BE2C (cell line): ENCODE results near the gene TMEM250.
A peak's percentile ranks its signal among the peaks of the same experiment; 100 is the strongest.

Experiments
- DNase-seq: peaks from one replicate; pipeline ENCODE4 v3.0.0-alpha.2; 2020
- H3K27me3 ChIP-seq: fragments of 250-450 bp; sonication (Bioruptor Pico); 2 replicates; pipeline ENCODE4 v1.5.1; 2020; ENCODE audit warnings: mild to moderate bottlenecking
- H3K36me3 ChIP-seq: fragments of 250-450 bp; sonication (Bioruptor Pico); 2 replicates; pipeline ENCODE4 v1.5.1; 2020; ENCODE audit warnings: mild to moderate bottlenecking
- H3K4me1 ChIP-seq: fragments of 250-450 bp; sonication (Bioruptor Pico); 2 replicates; pipeline ENCODE4 v1.5.1; 2020
- H3K4me3 ChIP-seq: 2 replicates; pipeline ENCODE4 v1.5.1; 2011; ENCODE audit warnings: low read depth, low read length
- H3K9me3 ChIP-seq: fragments of 250-450 bp; sonication (Bioruptor Pico); 2 replicates; pipeline ENCODE4 v1.5.1; 2020
- TF ChIP-seq, protein P1 (sequence below): IDR thresholded peaks from 2 replicates; pipeline ENCODE4 v1.5.1; 2012; ENCODE audit warnings: mild to moderate bottlenecking, low read depth, low read length

TMEM250 gene

DNA sequence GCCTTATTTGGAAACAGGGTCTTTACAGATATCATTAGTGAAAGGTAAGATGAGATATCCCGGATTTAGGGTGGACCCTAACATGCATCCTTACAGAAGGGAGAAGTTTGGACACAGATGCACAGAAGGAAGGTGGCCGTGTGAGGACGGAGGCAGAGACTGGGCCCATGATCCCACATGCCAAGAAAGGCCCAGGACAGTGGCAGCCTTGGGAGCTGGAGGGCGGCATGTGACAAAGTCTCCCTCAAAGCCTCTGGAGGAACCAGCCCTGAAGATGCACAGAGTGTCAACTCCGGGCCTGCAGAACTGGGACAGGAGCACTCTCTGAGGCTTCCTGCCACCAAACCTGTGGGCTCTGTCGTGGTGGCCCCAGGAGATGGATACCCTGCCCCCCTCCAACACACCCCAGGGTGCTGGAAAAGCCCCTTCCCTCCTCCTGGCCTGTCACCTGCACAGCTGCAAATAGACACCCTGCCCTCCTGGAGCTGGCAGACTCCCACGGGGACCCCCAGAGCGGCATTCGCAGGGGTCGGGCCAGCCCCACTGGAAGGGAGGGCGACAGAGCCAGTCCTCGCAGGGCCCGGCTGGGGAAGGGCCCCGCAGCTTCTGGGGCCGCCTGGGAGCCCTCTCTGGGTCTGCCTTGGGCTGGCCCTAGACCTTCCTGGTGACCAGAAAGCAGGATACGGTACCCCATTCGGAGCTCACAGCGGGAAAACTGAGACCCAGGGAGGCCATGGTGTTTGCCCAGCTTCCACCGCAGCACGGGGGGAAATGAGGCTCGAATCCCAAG, 31.5 kb downstream of the TMEM250 start:
- DNase-seq = peak; percentile 9
- H3K4me3 ChIP-seq = no peak overlapping the region
- TF ChIP-seq, protein P1, sequence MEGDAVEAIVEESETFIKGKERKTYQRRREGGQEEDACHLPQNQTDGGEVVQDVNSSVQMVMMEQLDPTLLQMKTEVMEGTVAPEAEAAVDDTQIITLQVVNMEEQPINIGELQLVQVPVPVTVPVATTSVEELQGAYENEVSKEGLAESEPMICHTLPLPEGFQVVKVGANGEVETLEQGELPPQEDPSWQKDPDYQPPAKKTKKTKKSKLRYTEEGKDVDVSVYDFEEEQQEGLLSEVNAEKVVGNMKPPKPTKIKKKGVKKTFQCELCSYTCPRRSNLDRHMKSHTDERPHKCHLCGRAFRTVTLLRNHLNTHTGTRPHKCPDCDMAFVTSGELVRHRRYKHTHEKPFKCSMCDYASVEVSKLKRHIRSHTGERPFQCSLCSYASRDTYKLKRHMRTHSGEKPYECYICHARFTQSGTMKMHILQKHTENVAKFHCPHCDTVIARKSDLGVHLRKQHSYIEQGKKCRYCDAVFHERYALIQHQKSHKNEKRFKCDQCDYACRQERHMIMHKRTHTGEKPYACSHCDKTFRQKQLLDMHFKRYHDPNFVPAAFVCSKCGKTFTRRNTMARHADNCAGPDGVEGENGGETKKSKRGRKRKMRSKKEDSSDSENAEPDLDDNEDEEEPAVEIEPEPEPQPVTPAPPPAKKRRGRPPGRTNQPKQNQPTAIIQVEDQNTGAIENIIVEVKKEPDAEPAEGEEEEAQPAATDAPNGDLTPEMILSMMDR = no peak
- H3K4me1 ChIP-seq = peaks cover 24% of the 10 kb centered on the region
- H3K27me3 ChIP-seq = no peaks in the 10 kb centered on the region
- H3K36me3 ChIP-seq = no peaks in the 10 kb centered on the region
- no peaks in the 10 kb centered on the region for H3K9me3 ChIP-seq

DNA sequence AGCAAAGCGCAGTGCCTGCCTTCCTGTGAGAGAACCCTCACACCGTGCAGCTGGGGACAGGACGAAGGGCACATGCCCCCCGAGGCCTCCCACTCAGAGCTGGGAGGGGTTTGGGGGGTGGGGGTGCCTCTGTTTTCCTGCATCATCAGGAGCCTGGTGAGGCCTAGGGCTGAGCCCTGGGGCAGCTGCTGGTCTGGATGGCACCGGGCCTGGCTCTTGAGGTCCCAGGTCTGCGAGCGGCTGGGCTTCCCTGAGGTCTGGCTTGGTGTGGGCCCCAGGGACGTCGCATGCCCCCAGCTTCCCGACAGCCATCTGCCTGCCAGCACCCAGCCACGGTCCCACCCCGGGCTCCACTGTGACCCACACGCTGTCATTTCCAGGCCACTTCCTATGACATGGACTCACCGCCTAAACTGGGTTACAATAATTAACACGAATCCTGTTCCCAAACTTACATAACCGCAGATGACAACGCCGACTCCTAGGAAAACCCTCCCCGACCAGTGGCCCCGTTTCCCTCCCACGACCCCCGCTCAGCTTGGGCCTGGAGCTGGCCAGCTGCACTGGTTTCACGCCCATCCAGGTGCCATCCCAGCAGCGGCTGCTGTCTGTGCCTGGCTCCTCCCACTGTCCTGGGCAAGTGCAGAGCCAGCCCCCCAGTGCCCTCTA, 32.3 kb downstream of the TMEM250 start:
- no peak overlapping the region for H3K4me3 ChIP-seq
- peaks cover 24% of the 10 kb centered on the region for H3K4me1 ChIP-seq
- no peaks in the 10 kb centered on the region for H3K27me3 ChIP-seq
- no peaks in the 10 kb centered on the region for H3K9me3 ChIP-seq
- H3K36me3 ChIP-seq = no peaks in the 10 kb centered on the region
- TF ChIP-seq, protein P1 = no peak
- DNase-seq = peak; percentile 71

DNA sequence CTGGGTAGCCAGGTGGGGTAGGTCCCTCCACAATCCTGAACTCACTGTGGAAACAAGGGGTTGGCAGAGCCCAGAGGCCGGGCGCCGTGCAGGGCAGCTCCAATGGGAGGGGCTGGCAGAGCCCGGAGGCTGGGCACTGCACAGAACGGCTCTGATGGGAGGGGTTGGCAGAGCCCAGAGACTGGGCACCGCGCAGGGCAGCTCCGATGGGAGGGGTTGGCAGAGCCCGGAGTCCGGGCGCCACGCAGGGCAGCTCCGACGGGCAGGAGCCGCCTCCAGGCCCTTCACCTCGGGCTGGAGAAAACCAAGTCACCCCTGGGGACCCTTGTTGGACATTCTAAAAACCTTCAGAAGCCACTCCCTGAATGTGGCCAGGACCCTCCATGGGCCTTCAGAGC, 32.9 kb downstream of the TMEM250 start:
- no peaks in the 10 kb centered on the region for H3K36me3 ChIP-seq
- H3K4me1 ChIP-seq = peaks cover 21% of the 10 kb centered on the region
- no peaks in the 10 kb centered on the region for H3K27me3 ChIP-seq
- H3K9me3 ChIP-seq = no peaks in the 10 kb centered on the region
- no peak overlapping the region for H3K4me3 ChIP-seq
- peak; percentile 8 for DNase-seq
- TF ChIP-seq, protein P1 = no peak

DNA sequence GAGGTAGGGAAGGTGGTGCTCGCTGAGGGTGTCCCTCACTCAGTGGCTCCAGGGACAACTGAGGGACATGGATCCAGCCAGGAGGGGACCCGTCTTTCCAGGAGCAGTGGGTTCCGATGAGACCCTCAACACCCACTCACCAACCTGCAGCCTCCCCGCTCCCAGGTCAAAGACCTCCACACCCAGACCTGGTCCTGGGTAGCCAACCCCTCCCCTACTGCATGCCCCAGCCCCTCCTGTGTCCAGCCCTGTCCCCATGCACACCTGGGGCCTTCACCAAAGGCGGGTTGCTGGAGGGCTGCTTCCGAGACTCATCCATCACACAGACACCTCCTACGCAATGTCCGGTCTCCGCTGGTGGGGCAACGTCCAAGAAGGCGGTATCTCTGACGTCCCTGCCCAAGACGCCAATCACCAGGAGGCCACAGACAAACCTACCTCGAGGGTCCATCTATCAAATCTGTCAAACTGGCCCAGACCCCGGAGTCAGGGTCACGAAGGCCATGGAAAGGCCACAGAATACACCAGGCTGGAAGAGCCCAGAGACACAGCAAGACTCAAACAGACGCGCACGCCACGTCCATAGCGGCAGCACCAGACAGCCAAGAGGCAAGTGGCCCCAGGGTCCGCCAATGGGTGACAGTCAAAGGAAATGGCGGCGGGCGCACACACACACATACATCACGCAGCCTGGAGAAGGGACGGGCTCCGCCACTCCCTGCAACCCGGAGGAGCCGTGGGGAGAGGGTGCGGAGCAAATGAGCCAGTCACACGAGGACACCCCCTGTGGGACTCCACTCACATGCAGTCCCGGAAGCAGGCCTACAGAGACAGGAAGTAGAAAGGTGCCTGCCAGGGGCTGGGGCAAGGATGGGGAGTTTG, 34.4 kb downstream of the TMEM250 start:
- TF ChIP-seq, protein P1 = no peak
- Histone ChIP-seq H3K4me3 (no peak overlapping the region), H3K4me1 (peaks cover 17% of the 10 kb centered on the region), H3K9me3 (no peaks in the 10 kb centered on the region), H3K36me3 (no peaks in the 10 kb centered on the region), H3K27me3 (no peaks in the 10 kb centered on the region)
- peak; percentile 15 for DNase-seq

DNA sequence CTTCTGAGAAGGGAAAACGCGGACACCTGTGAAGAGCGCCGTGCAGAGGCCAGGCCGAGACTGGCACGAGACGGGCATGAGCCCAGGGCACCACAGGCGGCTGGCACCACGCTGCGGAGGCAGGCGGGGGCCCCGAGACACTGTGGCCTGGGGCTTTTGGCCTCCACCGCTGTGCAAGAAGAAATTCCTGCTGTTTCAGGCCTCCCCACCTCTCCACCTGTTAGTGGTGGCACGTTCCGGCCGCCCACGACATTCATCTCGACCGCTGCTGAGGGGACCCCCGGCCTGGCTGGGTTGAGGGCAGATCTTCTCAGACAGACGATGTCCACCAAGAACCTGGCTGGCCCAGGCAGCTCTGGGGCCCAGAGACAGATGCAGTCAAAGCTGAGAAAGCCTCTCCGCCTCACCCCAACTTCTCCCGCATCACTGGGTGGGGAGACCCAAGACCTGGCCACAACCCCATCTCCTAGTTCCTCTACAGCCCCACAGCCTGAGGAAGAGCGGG, 35.1 kb downstream of the TMEM250 start:
- Histone ChIP-seq H3K27me3 (no peaks in the 10 kb centered on the region), H3K4me1 (peaks cover 17% of the 10 kb centered on the region), H3K36me3 (no peaks in the 10 kb centered on the region), H3K4me3 (no peak overlapping the region), H3K9me3 (no peaks in the 10 kb centered on the region)
- TF ChIP-seq, protein P1 = no peak
- no peak for DNase-seq
